MCF 10A (cell line): ENCODE measurements around the gene CTDSPL. TPM values are rescaled to one million over a fixed set of nuclear protein-coding genes. Genes with fewer than 3 reads are reported as not detected.

Experiments
- BruUV-seq: library from RNA; stranded (reverse); fragments of 400-500 nt; replicated peaks from 2 replicates; lab custom pipeline; 2021; lab: Mats Ljungman, UMichigan
- CTCF ChIA-PET: fragments of 300-600 bp; sonication (Branson Sonifier 250); formaldehyde crosslinking; extraction: SDS; loops from one replicate; lab custom pipeline; 2021; ENCODE audit warnings: antibody characterized with exemption, inconsistent platforms; lab: Yijun Ruan, JAX
- POLR2A ChIA-PET: fragments of 300-600, 350-650 bp; sonication (Branson Sonifier 250); formaldehyde crosslinking; extraction: SDS; loops from one replicate; lab custom pipeline; 2020; ENCODE audit warnings: antibody characterized with exemption, inconsistent platforms; lab: Yijun Ruan, JAX
- DNase-seq: peaks from one replicate; pipeline ENCODE4 v3.0.0-alpha.2; 2018; ENCODE audit not compliant: unreplicated experiment
- H3K27ac Mint-ChIP-seq: one replicate; pipeline ENCODE4 v1.8.0; 2022; ENCODE audit warnings: mild to moderate bottlenecking, low read depth, mixed read lengths; ENCODE audit not compliant: unreplicated experiment
- H3K27me3 Mint-ChIP-seq: one replicate; pipeline ENCODE4 v1.8.0; 2022; ENCODE audit warnings: mixed read lengths; ENCODE audit not compliant: insufficient read depth, unreplicated experiment
- H3K36me3 Mint-ChIP-seq: one replicate; pipeline ENCODE4 v1.8.0; 2022; ENCODE audit warnings: mild to moderate bottlenecking, moderate library complexity, mixed read lengths; ENCODE audit not compliant: insufficient read depth, unreplicated experiment
- H3K4me1 Mint-ChIP-seq: one replicate; pipeline ENCODE4 v1.8.0; 2022; ENCODE audit warnings: mixed read lengths; ENCODE audit not compliant: insufficient read depth, unreplicated experiment
- H3K4me3 Mint-ChIP-seq: one replicate; pipeline ENCODE4 v1.8.0; 2022; ENCODE audit warnings: mild to moderate bottlenecking, moderate library complexity, mixed read lengths; ENCODE audit not compliant: unreplicated experiment
- H3K9me3 Mint-ChIP-seq: one replicate; pipeline ENCODE4 v1.8.0; 2022; ENCODE audit warnings: mixed read lengths; ENCODE audit not compliant: unreplicated experiment
- CTCF ChIP-seq: fragments of 200-600 bp; IDR thresholded peaks from one replicate; pipeline ENCODE4 v1.8.0; 2022; ENCODE audit warnings: antibody characterized with exemption, mild to moderate bottlenecking; ENCODE audit not compliant: unreplicated experiment
- intact Hi-C: fragments of 100-400 bp; cut with micrococcal nuclease; formaldehyde crosslinking; loops from 2 replicates; pipeline ENCODE4 v1.14.1; 2022
- total RNA-seq: library from RNA; stranded (reverse); gene quantifications from 2 replicates; pipeline ENCODE4 v1.2.3, GENCODE V29; 2022

The CTDSPL gene
- total RNA-seq, 1 experiment from 2014 or later, result 38.8 TPM

GRCh38 chr3:37910671-37911400 is 49.2 kb downstream of the CTDSPL start:
- BruUV-seq, result no TSS peak
- TF ChIP-seq CTCF, result no peak
- intact Hi-C loops, result no loop called here
- no peak overlapping the region for H3K4me3 Mint-ChIP-seq
- no peak overlapping the region for H3K27ac Mint-ChIP-seq
- H3K27me3 Mint-ChIP-seq, result no peaks in the 10 kb centered on the region
- POLR2A ChIA-PET, result interaction anchor here (0.7 to 1.7 kb wide), 2 partner anchors 22 to 36 kb away, joined by 3 to 7 read pairs; no protein-coding TSS in a partner anchor
- H3K4me1 Mint-ChIP-seq, result peaks cover 12% of the 10 kb centered on the region
- peaks cover 8% of the 10 kb centered on the region for H3K9me3 Mint-ChIP-seq
- H3K36me3 Mint-ChIP-seq, result peaks cover 18% of the 10 kb centered on the region
- no peak for DNase-seq
- CTCF ChIA-PET, result interaction anchor here (0.6 to 2.2 kb wide), 5 partner anchors 16 to 253 kb away, joined by 3 to 5 read pairs (median 3); no protein-coding TSS in a partner anchor

- Mint-ChIP-seq H3K27me3 (no peaks in the 10 kb centered on the region), H3K27ac (no peak overlapping the region), H3K36me3 (peaks cover 11% of the 10 kb centered on the region), H3K4me1 (peaks cover 12% of the 10 kb centered on the region), H3K4me3 (no peak overlapping the region), H3K9me3 (peaks cover 8% of the 10 kb centered on the region)
- BruUV-seq, result no TSS peak
- ChIA-PET CTCF (interaction anchor here (1.1 kb wide), 1 partner anchor 21 kb away, joined by 3 read pairs; no protein-coding TSS in a partner anchor), POLR2A (interaction anchor here (0.6 kb wide), 1 partner anchor 483 kb away, joined by 3 read pairs; no protein-coding TSS in a partner anchor)
- DNase-seq, result peak; percentile 15
- intact Hi-C loops, result no loop called here
- no peak for TF ChIP-seq CTCF
Measured at GRCh38 chr3:37912052-37912733, 50.5 kb downstream of the CTDSPL start.

GRCh38 chr3:37913522-37913921 is 51.8 kb downstream of the CTDSPL start:
- no peak for TF ChIP-seq CTCF

GRCh38 chr3:37916685-37917084 is 55.0 kb downstream of the CTDSPL start:
- no peak for TF ChIP-seq CTCF
- H3K27ac Mint-ChIP-seq, result no peak overlapping the region
- BruUV-seq, result no TSS peak
- H3K27me3 Mint-ChIP-seq, result no peaks in the 10 kb centered on the region
- H3K36me3 Mint-ChIP-seq, result peaks cover 11% of the 10 kb centered on the region
- DNase-seq, result no peak
- H3K9me3 Mint-ChIP-seq, result peaks cover 8% of the 10 kb centered on the region
- POLR2A ChIA-PET, result no interaction called here
- H3K4me3 Mint-ChIP-seq, result no peak overlapping the region
- peaks cover 5% of the 10 kb centered on the region for H3K4me1 Mint-ChIP-seq
- intact Hi-C loops, result no loop called here
- CTCF ChIA-PET, result interaction anchor here (0.7 kb wide), 1 partner anchor 61 kb away, joined by 3 read pairs; no protein-coding TSS in a partner anchor

More at GRCh38 chr3:37913522-37913921, 51.8 kb downstream of the CTDSPL start:
- H3K27me3 Mint-ChIP-seq, result no peaks in the 10 kb centered on the region
- POLR2A ChIA-PET, result interaction anchor here (0.9 kb wide), 1 partner anchor 9 kb away, joined by 5 read pairs; no protein-coding TSS in a partner anchor
- H3K9me3 Mint-ChIP-seq, result peaks cover 8% of the 10 kb centered on the region
- CTCF ChIA-PET, result no interaction called here
- intact Hi-C loops, result no loop called here
- no peak overlapping the region for H3K4me3 Mint-ChIP-seq
- peak overlapping the region; percentile 35 for H3K27ac Mint-ChIP-seq
- H3K4me1 Mint-ChIP-seq, result peaks cover 12% of the 10 kb centered on the region
- no peak for DNase-seq
- no TSS peak for BruUV-seq
- peaks cover 11% of the 10 kb centered on the region for H3K36me3 Mint-ChIP-seq
